ENCODE data around the gene ADD2.
"Not testable (repeated sequence)": the region's sequence is repeated elsewhere in the genome, so short reads cannot be mapped to it uniquely, and the experiment has no call there.

Gene ADD2

GRCh38 chr2:70806620-70807019 lies 38.6 kb upstream of the ADD2 start:
- TF ChIP-seq, protein P1, sequence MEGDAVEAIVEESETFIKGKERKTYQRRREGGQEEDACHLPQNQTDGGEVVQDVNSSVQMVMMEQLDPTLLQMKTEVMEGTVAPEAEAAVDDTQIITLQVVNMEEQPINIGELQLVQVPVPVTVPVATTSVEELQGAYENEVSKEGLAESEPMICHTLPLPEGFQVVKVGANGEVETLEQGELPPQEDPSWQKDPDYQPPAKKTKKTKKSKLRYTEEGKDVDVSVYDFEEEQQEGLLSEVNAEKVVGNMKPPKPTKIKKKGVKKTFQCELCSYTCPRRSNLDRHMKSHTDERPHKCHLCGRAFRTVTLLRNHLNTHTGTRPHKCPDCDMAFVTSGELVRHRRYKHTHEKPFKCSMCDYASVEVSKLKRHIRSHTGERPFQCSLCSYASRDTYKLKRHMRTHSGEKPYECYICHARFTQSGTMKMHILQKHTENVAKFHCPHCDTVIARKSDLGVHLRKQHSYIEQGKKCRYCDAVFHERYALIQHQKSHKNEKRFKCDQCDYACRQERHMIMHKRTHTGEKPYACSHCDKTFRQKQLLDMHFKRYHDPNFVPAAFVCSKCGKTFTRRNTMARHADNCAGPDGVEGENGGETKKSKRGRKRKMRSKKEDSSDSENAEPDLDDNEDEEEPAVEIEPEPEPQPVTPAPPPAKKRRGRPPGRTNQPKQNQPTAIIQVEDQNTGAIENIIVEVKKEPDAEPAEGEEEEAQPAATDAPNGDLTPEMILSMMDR (IDR thresholded peaks at IDR 0.05; ENCODE audit: borderline replicate concordance, insufficient read depth, low read depth, low read length), result no peak
- H3K4me3 ChIP-seq (ENCODE audit: low read depth, low read length), result no peak overlapping the region

DNA sequence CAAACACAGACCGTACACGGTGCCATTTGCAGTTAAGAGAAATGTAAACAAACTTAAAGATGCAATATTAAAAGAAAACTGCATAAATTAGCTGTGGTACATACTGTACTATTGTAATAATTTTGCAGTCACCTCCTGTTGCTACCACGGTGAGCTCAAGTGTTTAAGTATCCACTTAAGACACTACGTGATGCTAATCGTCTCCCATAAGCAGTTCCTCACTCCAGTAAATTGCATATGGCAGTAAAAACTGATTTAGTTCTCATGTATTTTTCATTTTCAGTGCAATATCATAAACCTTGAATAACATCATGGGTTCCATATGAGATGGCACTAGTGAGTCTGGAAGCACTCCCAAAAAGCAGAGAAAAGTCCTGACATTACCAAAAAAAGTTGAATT lies 38.0 kb upstream of the ADD2 start:
- TF ChIP-seq, protein P1 (IDR thresholded peaks at IDR 0.05; ENCODE audit: borderline replicate concordance, insufficient read depth, low read depth, low read length), result no peak
- H3K4me3 ChIP-seq (ENCODE audit: low read depth, low read length), result no peak overlapping the region

DNA sequence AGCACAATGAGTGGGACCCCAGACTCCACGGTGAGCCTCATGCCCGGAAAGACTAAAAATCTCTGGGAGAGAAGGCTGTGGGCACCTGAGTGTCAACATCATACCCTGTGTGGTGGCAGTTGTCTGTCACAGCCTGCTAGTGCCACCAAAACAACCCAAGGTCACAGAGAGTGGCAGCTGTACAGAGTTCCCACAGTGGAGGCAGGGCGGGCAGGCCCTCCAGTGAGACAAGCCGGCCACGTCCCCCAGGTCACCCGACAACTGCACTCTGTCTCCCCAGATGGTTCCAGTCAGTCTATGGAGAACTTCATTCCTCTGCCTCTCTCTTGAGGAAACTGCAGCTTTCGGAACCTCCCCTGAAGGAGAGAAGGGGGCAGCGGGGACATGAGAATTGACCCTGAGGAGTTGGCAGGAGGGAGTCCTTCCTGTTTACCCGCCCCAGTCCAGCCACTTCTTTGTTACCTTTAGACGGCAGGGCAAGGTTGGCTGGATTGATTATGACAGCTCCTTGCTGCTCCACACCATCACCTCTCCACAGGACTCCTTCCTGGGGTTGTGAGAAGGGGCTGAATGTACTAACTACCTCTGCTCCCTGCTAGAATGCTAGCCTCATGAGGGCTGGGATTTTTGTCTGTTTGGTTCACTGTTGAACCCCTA lies 33.7 kb upstream of the ADD2 start:
- no peak overlapping the region for H3K4me3 ChIP-seq (ENCODE audit: low read depth, low read length)
- TF ChIP-seq, protein P1 (IDR thresholded peaks at IDR 0.05; ENCODE audit: borderline replicate concordance, insufficient read depth, low read depth, low read length), result no peak

DNA sequence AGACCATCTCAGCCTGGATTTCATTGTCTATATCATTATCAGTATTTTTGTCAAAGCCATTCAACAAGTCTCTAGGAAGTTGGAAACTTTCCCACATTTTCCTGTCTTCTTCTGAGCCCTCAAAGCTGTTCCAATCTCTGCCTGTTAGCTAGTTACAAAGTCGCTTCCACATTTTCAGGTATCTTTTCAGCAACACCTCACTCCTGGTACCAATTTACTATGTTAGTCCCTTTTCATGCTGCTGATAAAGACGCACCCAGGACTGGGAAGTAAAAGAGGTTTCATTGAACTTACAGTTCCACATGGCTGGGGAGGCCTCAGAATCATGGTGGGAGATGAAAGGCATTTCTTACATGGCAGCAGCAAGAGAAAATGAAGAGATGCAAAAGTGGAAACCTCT lies 31.7 kb upstream of the ADD2 start:
- no peak overlapping the region for H3K4me3 ChIP-seq (ENCODE audit: low read depth, low read length)

GRCh38 chr2:70797996-70798395 lies 30.0 kb upstream of the ADD2 start:
- not testable (repeated sequence) for H3K4me3 ChIP-seq (ENCODE audit: low read depth, low read length)

More for the DNA sequence above, 31.7 kb upstream of the ADD2 start:
- TF ChIP-seq, protein P1 (IDR thresholded peaks at IDR 0.05; ENCODE audit: borderline replicate concordance, insufficient read depth, low read depth, low read length), result no peak

- H3K4me3 ChIP-seq (ENCODE audit: low read depth, low read length), result no peak overlapping the region
- TF ChIP-seq, protein P1 (IDR thresholded peaks at IDR 0.05; ENCODE audit: borderline replicate concordance, insufficient read depth, low read depth, low read length), result no peak
Observed at GRCh38 chr2:70797506-70797905, 29.5 kb upstream of the ADD2 start.

GRCh38 chr2:70796262-70796661 lies 28.3 kb upstream of the ADD2 start:
- TF ChIP-seq, protein P1 (IDR thresholded peaks at IDR 0.05; ENCODE audit: borderline replicate concordance, insufficient read depth, low read depth, low read length), result no peak
- no peak overlapping the region for H3K4me3 ChIP-seq (ENCODE audit: low read depth, low read length)
